Stimulated activated CD8-positive, alpha-beta memory T cell treated with anti-CD3 and anti-CD28 coated beads, Interleukin-2, amount 100 ng/mL, for 1 hour (primary cell): ENCODE measurements around the gene EXPH5.

Experiments
- DNase-seq, 2 donors: peaks; one replicate each; pipeline ENCODE4 v3.0.0-alpha.2; 2020; ENCODE audit warnings: low read depth in 2 of 2

Gene EXPH5

DNA sequence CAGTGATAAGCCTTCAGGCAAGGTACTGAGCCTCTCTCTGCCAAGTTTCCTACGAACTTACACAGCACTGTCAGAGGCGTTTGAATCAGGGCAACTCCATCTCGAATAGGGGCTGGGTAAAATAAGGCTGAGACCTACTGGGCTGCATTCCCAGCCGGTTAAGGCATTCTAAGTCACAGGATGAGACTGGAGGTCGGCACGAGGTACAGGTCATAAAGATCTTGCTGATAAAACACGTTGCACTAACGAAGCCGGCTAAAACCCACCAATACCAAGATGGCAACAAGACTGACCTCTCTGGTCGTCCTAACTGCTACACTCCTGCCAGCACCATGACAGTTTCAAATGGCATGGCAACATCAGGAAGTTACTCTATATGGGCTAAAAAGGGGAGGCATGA, 75.0 kb downstream of the EXPH5 start:
- no peak for DNase-seq

DNA sequence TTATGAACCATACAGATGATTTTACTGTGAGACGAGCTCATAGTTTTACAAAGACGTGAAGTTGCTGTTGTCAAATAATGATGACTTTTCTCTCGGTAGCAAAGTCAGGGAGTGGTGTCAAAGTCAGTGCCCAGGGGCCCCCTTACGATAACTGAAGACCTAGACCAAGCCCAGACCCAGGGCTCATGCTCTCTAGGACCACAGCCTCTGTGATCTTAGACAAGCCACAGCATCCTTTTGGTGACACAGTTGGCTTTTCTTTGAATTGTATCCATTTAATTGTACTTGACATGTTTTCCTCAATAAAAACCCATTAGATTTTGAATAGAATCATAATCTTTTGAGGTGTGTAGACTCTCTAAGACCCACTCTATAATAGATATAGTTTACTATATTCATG, 77.4 kb downstream of the EXPH5 start:
- no peak for DNase-seq

DNA sequence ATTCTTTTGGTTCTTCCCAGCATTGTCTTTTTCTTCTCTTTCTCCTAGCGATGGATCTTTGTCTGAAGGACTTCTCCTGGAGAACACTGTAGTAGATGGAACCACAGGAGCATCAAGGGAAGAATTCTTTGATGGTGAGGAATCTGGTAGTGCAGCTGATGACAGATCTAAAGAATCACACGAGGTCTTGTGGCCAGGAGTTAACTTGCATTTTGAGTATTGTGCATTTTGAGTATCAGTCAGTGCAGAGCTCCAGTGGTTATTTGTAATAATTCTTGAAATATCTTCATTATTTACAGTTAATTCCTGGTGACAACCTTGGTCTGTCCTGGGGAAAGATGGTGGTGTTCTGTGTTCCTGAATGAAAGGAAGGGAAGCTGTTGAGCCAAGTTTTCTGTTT, 80.9 kb downstream of the EXPH5 start:
- DNase-seq, result no peak

DNA sequence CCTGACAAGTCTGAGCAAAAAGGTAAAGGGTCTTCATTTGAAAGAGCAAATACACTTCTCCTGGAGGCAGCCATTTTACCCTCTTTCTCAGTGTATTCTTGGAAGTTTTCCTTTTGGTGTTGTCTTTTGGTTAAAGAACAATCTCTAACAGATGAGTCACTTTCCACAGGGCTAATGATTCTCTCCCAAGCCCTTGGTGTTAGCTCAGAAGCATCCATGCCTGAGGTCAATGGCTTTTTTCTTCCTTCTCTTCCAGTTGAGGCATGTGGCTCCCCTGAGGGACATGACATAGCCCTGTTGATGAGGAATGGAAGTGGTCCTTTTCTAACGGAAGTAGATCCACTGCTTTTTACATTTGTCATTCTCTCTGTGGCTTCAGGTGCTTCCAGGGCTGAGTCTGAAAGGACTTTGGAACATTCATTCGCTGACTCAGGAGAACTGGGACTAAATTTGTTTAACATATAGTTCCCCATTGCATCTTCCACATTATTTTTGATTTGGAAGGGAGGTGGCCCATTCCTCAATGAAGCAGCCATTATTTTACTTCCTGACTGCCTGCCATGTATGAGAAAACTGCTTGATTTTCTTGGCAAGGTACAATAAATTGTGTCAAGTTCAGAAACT, 81.6 kb downstream of the EXPH5 start:
- no peak for DNase-seq

DNA sequence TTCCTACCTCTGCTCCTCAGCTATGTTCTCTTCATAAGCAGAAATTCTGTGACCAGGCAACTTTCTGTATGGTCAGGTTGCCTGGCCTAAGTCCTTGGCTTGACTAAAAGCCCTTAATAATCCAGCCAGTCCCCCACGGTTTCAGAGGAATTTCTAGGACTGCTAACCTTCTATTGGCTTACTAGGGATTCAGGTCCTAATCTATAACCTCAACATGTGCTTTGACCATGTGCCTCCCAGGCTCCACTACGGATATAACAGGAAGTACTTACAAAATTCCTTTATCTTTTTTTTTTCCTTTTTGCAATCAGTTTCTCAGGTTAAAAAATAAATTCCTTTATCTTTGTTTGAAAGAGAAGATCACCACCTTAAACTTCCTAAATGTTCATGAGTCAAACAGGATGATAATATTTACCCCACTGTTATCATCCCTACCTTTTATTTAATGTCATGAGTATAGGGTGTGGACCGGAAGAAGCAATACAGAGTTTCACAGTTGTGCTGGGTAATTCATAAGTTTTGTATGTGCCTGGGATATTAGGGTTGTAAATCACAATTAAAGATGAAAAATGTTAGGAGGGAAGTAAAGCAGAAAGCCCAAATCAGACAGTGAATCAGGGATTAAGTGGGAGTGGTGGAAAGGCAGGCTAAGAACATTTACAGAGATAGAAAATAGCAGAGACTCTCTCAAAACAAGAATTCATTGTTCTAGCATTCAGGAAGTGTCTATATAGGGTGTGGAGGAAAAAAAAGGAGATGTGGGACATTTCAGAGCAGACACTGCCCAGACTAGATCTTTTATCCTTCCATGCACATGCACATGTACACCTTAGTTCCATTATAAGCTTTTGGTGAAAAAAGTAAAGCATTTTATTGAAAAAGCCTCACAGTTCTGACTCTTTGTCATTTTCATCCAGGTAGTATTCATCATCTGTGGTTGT, 84.6 kb downstream of the EXPH5 start:
- DNase-seq, result no peak

DNA sequence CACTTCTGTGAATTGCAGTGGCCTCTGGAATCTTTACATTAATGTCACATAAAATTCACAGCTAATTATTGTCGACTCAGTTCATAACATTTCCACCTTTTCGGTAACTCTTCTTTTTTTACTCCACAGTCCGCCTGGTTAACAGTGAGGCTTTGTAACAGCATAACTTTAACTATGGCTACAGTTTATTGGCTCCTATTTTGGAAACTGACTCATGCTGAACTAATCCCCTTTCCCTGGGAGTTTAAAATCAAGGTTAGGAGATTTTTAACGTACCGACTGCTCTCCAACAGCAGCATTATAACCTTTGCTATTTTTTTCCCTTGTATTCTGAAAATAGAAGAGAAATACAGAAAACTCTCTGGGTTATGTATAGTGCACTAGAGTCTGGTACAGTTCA, 92.2 kb downstream of the EXPH5 start:
- DNase-seq, result no peak

DNA sequence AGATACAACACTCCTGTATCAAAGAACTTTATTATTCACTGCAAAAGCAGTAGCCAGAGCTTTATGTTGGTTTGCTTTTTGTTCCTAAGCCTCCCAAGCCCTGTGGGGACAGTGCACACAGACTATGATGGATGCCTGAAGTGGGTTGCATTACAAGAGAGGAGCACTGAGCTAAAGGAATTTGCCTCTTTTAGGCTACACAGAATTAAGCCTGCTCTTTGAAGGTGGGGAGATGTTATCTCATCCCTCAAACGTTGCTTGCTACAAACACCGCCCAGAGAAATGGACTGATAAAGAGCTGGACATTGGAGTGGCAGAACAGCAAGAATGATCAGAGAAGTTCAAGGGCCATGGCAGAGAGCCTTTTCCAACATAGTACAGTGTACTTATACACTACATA, 92.8 kb downstream of the EXPH5 start:
- no peak for DNase-seq

DNA sequence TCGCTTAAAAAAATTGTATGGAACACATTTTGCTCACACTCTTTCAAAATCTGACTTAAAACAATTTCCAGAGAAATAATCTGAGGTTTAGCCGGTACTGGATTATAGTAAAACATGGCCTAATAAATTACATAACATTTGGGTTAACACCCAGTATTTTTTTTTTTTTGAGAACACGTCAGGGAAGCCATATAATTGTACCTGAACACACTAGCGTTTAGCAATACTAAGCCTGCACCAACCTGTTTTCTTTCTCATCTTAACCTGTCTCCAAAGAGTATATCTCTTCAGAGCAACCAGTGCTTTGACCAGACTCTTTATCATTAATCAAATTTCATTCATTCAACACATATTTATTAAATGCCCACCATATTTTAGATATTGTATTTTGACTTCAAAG, 93.4 kb downstream of the EXPH5 start:
- no peak for DNase-seq

DNA sequence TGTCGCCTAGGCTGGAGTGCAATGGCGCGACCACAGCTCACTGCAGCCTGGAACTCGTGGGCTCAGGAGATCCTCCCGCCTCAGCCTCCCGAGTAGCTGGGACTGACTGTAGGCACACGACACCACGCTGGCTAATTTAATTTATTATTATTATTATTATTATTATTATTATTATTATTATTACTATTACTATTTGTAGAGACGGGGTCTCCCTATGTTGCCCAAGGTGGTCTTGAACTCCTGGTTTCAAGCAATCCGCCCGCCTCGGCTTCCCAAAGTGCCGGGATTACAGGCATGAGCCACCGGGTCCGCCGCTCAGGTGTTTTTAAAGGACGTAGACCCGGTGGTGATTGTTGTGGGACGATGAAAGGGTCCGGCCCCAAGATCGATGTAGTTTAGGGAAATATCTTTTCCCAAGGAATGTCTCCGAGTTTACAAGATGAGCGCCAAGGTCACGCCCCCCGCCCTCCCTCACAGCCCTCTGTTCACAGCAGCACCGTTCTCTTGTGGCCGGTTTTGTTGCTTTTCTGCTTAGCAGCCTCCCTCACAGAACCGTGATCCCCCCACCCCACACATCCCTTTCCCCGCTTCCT, 94.7 kb downstream of the EXPH5 start:
- no peak for DNase-seq

DNA sequence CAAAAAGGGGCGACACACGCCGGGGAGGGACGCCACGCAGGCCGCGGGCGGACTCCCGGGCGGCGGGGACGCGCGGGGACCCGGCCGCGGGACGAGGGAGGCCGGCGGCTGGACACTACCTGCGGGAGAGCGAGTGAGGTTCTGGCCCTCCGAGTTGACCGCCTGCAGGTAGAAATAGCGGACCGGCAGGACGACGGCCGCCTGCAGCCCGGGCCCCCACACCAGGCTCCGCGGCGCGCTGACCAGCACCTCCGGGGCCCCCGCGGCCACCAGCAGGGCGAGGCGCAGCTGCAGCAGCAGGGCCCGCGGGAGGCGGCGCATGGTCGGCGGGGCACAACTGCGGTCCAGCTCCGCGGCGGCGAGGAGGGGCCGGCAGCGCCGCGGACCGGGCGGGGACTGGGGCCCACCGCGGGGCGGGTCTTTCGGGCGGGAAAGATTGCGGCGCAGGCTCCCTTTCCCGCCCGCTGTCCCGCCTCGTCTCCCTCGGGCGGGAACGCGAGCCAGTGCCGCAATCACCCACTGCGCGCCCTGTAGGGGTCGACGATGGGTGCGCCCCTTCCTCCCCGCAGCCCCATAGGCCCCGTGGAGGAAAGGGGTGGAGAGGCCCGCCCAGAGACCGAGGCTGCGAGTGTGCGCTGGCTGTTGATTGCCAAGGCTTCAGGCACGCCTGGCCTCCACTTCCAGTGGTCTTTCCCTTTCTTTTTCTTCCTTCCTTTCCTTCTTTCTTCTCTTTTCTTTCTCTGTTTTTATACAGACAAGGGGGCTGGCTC, 95.3 kb downstream of the EXPH5 start, which contains the start of gene POGLUT3:
Gene POGLUT3, minus strand, starts transcription at position 339 of the 770 bp plus-strand sequence. Its CDS starts 18 bp downstream, at position 321.
- DNase-seq, result no peak

DNA sequence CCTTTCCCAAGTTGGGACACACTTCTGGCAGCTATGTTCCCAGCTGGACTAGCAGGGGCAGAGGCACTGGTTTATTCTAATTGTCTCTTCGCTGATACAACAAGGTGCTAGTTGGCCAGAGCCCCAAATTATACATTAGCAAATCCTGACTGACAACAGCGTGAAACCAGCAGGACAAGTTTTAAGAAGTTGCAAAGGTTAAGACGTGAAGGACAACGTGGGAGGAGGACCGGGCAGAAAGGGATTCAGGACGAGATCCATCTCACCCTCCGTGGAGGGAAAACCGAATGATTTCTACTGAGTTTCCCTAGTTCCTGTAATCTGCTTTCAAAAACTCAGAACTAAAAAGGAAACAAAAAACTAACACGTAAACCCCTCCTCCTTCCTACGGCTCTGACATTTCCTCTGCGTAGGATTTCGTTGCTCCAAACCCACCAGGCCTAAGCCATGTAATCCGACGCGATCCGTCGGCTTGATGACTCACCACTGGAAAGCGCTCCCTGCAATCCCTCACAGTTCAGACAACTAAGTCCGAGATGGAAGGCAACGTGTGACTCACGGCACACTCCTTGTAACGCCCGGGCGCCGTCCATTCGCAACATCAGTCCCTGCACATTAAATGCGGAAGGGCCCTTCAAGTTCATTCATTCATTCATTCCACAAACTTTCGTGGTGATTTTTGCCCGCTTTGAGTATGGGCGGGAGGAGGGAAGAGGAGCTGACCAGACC, 96.1 kb downstream of the EXPH5 start:
- peak; percentile 21 to 44 for DNase-seq

DNA sequence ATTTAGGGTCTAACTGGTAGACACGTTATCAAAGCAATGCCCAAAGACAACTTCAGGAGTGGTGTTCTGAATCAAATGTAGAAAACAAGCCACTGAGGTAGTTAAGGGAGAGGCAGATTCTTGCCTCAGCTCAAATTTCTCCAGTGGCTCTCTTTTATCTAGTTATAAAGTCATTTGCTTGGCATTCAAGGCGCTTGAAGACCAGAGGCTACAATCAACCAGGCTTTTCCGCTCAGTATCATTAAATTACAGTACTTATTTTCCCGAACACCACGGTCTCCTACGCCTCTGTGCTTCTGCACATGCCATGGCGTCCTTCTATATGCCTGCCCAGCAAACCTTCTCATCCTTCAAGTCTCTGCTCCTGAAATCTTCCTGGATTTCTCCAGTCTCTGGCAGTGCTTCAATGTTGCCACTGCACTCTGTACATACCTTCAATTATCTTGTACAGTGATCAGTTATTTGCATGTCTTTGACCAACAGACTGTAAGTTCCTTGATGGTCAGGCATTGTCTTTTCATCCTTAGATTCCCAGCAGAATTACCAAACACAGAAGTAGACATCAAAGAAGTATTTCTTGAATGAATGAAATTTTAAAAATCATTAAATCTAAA, 96.8 kb downstream of the EXPH5 start:
- no peak for DNase-seq

DNA sequence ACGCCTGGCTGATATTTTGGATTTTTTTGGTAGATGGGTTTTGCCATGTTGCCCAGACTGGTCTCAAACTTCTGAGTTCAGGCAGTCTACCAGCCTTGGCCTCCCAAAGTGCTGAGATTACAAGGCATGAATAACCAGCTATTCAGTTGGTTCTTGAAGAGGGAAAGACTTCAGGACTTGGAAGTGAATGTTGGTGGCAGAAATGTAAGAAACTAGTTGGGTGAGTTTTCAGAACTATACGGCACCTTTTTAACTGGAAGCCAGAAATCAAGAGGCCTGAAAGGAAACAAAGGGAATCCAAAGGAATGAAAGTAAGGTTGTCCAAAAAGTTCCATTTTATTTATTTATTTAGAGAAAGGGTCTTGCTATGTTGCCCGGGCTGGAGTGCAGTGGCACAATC, 98.2 kb downstream of the EXPH5 start:
- no peak for DNase-seq

DNA sequence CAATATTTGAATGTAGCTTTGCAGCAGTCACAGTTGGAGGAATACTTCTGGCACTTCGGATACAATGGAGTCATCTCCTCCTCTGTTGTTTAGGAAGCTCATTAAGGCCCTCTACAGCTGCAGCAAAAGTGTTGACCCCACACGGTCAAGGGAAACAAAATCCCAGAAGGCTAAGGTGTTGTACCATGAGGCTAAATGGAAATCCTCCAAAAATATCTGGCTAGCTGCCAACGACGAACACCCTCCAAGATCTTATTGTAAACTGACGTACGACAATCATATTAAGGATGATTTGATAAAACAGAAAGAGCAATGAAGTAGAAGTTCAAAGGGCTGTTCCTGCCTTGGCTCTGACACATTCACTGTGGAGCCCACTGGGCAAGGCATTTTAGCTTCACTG, 99.4 kb downstream of the EXPH5 start:
- DNase-seq, result no peak

DNA sequence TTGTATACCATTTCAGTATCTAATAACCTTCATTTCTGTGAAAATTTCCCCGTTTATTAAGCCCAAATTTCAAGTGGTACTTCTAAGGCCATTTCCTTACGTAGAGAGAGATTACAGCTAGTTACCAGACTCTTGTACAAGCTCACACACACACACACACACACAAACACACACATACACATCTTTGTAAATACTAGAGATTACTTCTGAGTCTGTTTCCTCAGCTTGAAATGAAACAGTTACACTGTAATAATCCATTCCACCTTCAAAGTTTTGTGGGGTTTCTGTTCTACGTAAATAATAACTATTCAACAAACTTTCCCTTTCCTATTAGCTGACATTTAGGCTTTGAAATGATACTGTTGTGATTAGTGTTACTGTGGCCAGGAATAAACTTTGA, 101.6 kb downstream of the EXPH5 start:
- DNase-seq, result no peak

DNA sequence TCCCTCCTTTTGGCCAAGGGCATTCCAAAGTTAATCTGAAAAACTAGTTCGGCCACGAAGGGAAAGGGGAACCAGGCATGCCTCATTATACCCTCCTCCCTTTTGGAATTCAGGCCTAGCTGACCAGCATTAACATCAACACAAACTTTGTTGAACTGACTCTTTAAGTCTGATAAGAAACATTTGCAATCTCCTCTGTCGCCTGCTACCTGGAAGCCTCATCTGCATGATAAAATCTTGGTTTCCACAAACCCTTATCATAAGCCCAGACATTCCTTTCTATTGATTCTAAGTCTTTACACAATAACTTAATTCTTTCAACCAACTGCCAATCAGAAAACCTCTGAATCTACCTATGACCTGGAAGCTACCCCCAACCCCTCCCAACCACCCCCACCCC, 106.7 kb downstream of the EXPH5 start:
- DNase-seq, result no peak

DNA sequence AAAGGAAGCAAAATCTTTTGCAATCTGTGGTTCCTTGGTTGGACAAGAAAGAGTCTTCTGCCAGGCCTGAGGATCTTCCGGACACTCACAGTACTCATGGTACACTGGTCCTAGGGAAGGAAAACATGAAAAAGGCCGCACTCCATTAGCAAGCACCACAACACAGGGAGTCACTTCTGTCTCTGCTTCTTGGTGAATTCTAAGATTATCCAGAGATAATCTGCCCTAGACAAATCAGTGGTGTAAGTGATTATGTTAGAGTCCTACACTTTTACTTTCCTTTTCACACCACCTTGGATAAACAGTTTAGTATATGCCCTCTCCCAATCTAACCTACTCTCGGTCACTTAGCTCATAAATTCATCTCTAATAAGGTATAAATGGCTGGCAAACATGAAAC, 107.2 kb downstream of the EXPH5 start:
- DNase-seq, result no peak

DNA sequence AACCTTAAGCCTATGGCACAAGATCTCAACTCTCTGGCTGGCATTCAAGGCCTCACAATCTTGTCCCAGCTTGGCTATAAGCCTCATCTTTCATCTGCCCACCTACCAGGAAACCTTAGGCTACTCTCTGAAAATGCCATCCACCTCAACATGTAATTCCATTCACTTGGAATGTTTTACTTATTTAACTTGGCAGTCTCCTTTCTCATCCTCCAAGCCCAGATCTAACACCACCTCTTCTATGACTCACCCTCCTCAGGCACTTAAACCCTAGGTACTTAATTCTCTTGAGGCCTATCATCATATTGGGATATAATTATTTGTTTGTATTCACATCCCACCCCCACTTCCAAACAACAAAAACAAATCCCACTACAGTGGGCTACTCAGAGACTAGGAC, 110.4 kb downstream of the EXPH5 start:
- DNase-seq, result no peak

DNA sequence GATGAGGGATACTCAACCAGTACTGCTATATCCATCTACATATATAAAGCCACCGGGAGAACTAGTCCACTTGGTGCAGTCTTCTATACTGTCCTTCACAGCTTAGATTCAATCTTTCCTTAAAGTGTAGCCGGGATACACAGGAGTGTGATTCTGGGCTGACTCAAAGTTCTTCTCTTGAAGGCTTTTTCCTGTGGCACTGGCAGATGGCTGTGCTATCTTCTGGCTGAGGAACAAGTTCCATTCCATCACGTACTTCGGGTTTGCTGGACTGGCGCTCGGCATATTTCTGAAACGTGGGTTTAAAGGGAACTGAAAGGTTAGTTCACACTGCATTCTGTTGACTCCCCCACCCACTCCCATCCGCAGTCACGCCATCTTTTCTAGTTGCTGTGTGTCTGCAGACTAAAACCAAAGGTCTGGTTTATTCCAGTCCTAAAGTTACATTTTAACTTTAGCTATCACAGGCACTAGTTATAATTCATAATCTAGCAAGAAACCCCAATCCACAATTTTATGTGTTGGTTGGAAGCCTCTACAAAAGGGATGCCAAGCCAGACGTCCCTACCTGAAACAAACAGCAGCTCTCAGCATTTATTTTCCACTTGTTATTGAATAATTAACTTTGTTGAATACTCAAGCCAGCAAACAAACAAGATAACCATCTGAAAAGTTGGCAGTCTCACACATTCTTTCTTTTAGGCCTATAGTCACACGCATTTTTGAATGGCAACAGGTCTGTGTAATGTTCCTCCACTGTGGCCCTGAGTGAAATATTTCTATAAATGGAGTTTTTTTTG, 118.7 kb downstream of the EXPH5 start:
- no peak for DNase-seq

DNA sequence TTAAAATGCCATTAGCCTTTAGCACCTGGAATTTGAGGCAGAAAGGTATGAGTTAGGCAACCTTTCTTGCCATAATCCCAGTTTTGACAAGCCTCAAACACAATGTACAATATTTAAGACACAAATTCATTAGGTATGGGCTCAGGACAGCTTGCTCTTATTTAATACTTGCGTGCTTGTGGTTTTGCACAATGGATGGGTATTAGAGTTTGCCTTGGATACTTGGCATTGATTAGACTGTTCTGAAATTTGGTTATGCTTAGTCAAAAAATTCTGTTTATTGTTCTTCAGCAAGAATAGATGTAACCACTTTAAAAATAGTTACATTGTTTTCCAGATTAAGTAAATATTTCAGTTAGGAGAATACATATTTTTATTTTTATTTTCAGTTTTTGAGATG, 120.9 kb downstream of the EXPH5 start:
- no peak for DNase-seq
